NCI-H2227 (cell line): Measurements from ENCODE around the gene AMBN.
"Not testable (repeated sequence)": the region's sequence is repeated elsewhere in the genome, so short reads cannot be mapped to it uniquely, and the experiment has no call there.

Experiments
- DNase-seq: peaks from one replicate; lab custom pipeline; 2025; ENCODE audit not compliant: unreplicated experiment; lab: John Stamatoyannopoulos, UW

AMBN gene

DNA sequence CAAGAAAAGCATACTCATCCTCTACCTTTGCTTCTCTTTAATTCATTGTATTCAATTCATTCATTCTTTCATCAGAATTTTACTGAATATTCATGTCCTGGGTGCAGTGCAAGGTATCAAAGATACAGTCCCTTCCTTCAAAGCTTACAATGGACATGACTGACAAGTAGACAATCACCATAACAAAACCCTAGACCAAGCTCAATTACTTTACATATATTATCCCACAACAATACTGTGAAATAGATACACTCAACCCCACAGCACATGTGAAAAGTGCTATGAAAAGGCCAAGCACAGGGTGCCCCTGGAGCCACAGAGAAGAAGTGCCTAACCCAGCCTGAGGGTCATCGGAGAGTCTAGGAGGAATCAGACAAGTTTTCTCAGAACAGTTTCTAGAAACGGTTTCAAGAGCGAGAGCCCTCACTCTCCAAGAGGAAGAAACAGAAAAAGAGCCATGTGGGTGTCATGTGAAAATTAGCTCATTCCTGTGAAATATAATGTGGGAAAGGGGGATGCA, 15.3 kb downstream of the AMBN start:
- no peak for DNase-seq

- DNase-seq = no peak
Observed at GRCh38 chr4:70608324-70608723, 16.3 kb downstream of the AMBN start.

GRCh38 chr4:70613306-70614183, 21.5 kb downstream of the AMBN start:
- DNase-seq = no peak

GRCh38 chr4:70614184-70614555, 22.1 kb downstream of the AMBN start:
- DNase-seq = no peak

- no peak for DNase-seq
Observed at GRCh38 chr4:70619288-70619687, 27.2 kb downstream of the AMBN start.

DNA sequence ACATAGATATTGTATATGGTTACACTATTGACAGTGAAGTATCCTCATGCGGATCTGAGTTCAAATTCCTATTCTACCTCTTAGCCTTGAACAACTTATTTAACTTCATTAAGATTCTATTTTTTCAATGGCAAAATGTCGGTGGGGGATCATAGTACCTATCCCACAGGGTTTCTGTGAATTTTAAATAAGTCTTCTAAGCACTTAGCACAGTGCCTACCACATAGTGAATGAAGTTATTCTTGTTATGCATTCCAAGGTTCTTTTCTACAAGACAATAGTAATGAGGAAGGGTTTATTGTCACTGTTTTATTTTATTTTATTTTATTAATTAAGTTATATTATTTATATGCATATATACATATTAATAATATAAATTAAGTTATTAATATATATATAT, 27.7 kb downstream of the AMBN start:
- DNase-seq = no peak

DNA sequence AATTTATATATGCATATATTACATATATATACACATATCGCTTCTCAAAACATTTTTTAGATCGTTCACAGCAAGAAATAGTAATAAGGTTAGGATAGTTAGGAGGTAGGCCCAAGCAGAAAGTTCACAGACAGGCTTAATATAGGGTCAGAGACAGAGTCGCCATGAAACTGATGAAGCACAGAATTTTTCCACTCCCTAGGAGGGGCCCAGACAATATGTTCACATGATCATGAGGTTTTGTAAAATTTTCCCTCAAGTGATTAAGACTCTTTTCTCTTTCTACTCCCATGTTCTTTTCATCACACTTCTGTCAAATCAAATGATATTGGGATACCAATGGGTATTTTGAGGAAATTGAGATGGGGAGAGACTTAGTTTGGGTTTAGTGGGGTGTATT, 31.3 kb downstream of the AMBN start:
- DNase-seq = no peak

DNA sequence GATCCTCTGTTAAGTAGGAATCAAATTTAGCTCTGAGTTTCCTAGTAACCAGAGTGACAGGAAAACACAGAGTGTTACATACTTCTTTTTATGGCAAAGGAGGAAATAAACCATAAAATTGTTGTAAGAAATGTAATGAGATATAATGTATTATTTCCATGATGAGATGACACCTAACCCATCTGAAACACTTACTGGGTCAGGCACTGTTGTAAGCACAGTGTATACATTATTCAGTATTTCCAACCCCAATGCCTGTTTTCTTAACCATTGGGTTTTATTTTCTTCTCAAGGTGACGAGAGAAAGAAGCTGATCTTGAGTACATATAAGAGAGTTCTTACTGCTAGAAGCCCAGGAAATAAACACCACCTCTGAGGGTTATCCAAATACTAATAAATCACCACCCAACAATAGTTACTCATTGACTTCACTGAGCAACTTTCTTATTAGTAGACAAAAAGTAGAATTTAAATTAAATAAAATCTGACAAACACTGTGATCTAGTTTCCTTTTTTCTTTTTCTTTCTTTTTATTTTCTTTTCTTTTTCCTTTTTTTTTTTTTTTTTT, 32.3 kb downstream of the AMBN start:
- no peak for DNase-seq

GRCh38 chr4:70627620-70628019, 35.6 kb downstream of the AMBN start:
- DNase-seq = no peak

GRCh38 chr4:70628444-70628843, 36.4 kb downstream of the AMBN start, which contains the start of gene ENAM:
Gene ENAM, plus strand, starts transcription at chr4:70628744. Its CDS starts 757 bp downstream, at chr4:70629501.
- no peak for DNase-seq

- no peak for DNase-seq
Observed at GRCh38 chr4:70629469-70630090, 37.5 kb downstream of the AMBN start.

- no peak for DNase-seq
Observed at GRCh38 chr4:70630162-70630561, 38.1 kb downstream of the AMBN start.

GRCh38 chr4:70632028-70632427, 40.0 kb downstream of the AMBN start:
- no peak for DNase-seq

DNA sequence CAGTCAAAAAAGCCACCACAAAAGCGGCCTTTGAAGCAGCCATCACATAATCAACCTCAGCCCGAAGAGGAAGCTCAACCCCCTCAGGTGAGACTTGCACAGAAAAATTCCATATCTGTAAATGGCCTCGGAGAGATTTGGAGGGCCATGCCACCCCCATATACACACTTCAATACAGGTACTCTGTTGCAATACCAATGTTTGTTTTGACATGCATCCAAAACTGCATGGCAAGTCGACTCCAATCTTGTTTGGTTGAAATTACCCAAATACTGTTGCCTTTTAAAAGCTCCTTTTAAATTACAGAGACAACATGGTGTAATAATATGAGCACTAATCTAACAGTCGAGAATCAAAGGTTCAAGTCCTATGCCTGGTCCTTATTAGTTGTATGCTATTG, 42.4 kb downstream of the AMBN start:
- no peak for DNase-seq

DNA sequence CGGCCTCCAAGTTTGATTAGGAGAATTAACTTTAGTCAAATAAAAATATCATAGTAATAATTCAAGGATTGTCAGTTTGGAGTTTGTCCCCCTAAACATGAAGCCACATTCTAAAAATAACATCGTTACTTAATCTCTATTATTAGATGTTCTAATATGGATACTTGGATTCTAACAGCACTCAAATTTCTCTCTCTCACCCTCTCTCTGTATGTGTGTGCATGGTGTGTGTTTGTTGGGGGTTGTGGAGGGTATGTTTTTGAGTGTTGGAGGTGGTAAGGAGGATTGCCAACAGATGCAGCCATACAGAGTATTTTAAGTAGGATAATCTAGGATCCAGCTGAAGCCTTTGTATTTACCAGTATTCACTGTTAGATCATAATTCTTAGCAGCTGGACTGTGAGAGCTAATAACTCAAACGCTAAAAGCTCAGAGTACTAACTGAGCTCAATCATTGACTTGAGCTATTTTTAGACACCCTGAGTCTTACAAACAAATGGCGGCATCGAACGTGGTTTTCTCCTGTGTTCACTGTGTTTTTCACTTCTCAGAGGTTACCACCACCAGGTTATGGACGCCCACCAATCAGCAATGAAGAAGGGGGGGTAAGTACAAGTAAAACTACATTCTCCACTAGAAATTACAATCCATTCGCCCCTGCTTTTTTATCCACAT, 45.3 kb downstream of the AMBN start:
- DNase-seq = no peak

- no peak for DNase-seq
Observed at GRCh38 chr4:70640192-70640591, 48.1 kb downstream of the AMBN start.

GRCh38 chr4:70650741-70651140, 58.7 kb downstream of the AMBN start:
- not testable (repeated sequence) for DNase-seq

GRCh38 chr4:70651864-70652506, 59.9 kb downstream of the AMBN start:
- peak; percentile 16 for DNase-seq

GRCh38 chr4:70654605-70655011, 62.6 kb downstream of the AMBN start:
- no peak for DNase-seq
